Hypothalamus (tissue), 51 donors: ENCODE data around the gene PPARA.

Experiments
- DNase-seq, 51 donors: peaks; one replicate each; lab custom pipeline; 2025; lab: John Stamatoyannopoulos, UW

Gene PPARA

DNA sequence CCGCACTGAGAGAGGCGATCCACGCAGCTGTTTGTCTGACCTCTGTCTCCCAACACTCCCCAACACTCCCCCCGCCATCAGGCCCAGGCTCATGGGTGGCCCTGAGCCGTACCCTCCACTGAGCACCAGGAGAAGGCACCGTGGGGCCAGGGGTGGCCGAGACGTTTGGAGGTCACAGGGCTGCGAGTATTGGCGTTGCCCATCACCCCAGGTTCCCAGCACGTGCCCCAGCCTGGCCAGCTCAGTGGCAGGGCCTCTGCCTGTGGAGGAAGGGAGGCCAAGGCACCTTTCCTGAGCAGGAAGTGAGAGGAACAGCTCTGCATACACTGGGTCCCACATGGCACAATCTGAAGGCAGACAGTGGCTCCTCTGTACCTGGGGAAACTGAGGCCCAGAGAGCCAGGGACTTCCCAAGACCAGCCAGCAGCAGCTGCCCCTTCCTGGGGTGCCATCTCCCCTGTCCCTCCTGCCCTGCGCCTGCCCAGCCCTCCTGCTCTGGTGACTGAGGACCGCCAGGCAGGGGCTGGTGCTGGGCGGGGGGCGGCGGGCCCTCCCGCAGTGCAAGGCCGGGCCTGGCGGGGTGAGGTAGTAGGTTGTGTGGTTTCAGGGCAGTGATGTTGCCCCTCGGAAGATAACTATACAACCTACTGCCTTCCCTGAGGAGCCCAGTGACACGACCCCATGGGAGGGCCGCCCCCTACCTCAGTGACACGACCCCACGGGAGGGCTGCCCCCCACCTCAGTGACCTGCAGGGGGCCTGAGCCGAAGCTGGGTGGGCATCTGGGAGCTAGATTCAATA is 37.0 kb upstream of the PPARA start:
- no peak for DNase-seq

- no peak for DNase-seq
These were observed 36.3 kb upstream of the PPARA start for GRCh38 chr22:46113910-46114517.

GRCh38 chr22:46114518-46115387 is 35.6 kb upstream of the PPARA start:
- DNase-seq, result no peak

DNA sequence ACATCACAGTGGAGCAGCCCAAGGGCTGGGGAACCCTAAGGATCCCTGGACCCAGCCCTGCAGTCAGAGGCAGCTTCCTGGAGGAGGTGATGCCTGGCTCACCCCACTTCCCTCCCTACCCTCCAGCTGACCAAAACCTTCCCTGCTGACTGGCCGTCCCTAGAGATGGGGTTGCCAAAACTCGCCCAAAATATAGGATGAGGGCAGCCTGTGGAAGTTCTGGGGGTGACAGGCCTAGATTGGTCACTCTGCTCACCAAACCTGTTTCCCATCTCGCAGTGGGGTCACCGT is 35.0 kb upstream of the PPARA start:
- no peak for DNase-seq

DNA sequence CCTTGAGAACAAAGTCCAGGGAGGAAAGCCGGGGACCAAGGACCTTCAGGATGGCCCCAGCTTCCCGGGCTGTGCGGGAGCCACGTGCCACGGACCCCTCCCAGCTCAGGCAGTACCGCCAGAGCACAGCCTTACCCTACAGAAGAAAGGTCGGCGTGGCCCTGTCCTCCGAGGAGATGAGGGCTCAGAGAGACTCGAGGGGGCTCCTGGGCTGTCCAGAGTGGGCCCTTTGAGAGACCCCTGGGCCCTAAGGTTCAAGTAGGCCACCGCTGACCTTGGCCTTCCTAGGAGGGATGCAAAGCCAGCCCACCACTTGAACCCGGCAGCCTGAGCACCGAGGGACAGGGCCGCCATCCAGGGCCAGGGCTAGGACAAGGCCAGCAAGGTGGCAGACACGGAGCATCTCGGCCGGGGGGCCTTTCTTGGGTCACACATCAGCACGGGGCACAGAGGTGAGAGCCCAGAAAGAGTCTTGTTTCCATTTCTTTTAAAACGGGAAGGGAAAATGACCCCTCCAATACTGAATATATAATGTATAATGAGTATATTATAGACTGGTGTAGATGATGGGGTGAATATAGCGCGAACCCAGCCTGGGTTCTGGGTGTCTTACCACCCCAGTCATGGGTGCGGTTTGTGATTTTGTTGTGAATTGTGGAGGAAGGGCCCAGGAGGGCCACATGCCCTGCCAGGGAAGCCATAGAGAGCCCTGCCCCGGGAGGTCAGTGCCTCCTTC is 34.4 kb upstream of the PPARA start:
- DNase-seq, result no peak

GRCh38 chr22:46116491-46116958 is 33.8 kb upstream of the PPARA start:
- peak in 50 of 51 donors; percentile 61 to 96 (median 88) for DNase-seq

DNA sequence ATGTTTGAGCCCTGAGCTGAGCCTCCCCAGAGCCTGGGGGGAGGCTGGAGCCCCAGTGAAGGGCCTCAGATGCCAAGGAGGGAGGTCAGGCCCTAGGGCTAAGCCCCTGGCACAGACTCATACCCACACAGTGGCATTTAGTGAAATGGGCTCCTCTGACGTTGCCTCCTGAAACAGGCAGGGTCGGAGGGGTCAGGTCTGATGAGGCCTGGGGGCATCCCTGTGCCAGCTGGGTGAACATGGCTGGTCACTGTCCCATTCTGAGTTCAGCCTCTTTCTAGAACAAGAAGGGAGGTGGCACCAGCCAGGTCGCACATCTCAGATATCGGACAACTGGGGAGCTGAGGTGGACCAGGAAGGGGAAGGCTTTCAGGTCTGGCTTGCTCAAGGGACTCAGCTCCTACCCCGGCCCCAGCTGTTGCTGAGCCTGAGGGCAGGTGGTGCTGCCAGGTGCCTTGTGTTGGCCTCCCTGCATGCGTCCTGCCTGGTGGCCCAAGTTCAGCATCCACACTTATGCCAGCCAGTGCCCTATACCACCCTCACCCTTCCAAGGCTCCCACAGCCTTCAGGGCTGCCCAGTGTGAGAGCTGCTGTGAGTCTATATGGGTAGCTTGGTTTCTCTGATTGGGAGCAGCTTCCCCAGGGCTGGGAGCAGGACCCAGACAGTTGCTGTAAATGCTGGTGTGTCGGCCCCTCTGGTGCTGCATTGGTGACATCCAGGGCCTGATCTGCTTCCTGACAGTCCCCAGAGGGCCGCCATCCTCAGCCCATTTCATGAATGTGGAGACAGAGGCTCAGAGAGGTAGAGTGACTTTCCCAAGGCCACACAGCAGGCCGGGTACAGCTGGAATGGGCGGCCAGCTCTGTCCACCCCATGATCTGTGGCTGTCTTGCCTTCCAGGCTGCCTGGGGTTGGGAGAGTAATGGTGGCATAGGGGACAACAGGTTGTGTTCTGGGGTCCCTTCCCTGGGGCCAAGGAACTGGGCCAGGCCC is 32.8 kb upstream of the PPARA start:
- no peak for DNase-seq

- DNase-seq, result no peak
These were observed 31.1 kb upstream of the PPARA start for GRCh38 chr22:46119093-46119728.

- DNase-seq, result no peak
These were observed 30.5 kb upstream of the PPARA start for GRCh38 chr22:46119729-46120419.

DNA sequence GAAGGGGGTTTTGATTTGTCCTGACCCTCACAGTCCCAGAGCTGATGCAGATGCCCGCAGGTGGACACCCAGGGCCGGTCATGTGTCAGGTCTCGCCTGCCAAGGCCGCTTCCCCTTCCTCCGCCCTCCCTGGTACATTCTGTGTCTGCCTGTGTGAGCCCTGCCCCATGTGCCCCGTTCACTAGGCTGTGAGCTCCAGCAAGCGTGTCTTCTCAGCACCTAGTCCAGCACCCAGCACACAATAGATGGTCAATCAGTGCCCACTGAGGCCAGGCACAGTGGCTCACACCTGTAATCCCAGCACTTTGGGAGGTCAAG is 29.9 kb upstream of the PPARA start:
- no peak for DNase-seq

DNA sequence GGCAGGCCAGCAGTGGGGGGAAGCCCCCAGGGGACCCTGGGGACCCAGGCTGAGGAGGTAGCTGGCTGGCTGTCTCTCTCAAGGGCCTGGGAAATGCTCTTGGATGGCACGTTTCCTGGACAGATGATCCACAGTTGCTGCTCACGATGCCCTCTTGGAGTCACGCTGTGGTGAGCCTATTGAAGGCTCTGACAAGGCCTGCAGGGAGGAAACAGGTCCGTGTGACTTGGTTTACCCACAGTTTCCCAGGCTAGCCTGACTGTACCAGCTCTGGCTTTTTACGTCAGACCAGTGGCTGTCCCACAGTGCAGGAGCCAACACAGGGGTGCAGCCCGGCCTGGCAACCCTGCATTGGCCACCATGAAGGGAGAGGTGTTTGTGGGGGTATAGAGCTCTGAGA is 29.2 kb upstream of the PPARA start:
- DNase-seq, result no peak

- DNase-seq, result no peak
These were observed 28.6 kb upstream of the PPARA start for GRCh38 chr22:46121523-46122287.

DNA sequence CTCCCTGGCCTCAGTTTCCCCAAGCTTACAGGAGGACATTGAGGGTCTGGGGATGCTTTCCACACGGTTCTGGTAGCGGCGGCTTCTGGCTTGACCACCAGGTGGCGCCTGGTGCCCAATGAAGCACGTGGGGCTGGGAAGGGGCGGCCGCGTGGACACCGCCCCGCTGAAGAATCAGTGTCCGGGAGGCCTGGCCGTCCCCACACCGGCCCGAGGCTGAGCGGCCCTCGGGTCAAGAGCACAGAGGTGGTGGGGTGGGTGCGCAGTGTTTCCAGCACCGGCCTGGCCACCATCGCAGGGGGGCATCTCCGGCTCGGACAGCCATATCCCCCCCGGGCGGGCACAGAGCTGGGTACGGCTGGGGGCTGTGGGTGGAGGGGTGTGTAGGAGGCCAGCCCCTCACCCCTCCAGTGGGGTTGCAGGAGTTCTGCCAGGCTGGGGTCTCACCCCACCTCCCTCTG is 27.8 kb upstream of the PPARA start:
- DNase-seq, result peak in 35 of 51 donors; percentile 17 to 78 (median 51)

GRCh38 chr22:46122980-46123693 is 27.2 kb upstream of the PPARA start:
- no peak for DNase-seq

DNA sequence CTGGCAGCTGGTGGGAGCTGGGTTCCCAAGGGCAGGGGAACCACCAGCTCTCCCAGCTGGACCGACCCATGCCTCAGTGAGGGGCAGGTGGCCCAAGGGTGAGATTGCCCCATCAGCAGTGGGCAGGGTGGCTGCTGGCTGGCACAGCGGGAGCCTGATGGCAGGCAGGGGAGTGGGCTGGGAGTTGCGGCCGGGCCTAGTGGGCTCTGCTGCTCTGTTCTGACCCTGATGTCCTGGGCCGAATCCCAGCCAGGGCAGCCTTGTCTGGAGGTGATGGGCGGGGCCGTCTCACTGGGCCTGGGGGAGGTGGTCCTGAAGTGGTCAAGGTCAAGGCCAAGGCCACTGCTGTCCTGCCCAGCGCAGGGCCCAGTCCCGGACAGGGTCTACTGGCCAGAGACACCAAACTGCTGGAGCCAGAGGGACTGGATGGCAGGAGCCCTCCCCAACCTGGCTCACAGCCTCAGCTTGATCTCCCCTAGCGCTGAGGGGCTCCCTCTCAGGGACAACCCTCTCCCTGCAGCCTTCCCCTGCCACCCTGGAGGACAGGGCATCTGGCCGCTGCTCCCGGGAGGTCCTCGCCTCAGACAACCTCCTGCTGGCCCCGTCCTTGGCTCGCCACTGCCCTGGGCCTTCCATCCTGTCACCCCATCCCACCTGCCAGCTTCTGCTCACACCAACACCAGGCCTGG is 26.5 kb upstream of the PPARA start:
- no peak for DNase-seq

- DNase-seq, result no peak
These were observed 25.8 kb upstream of the PPARA start for GRCh38 chr22:46124383-46125144.
